Calu3 (cell line): Measurements from ENCODE around the gene ZNF543. TPM values are rescaled to one million over a fixed set of nuclear protein-coding genes. Genes with fewer than 3 reads are reported as not detected.

Experiments
- BruUV-seq: library from RNA; stranded (reverse); fragments of 400-500 nt; replicated peaks from 2 replicates; lab custom pipeline; 2021; lab: Mats Ljungman, UMichigan
- CTCF ChIA-PET: fragments of 300-600 bp; sonication (Branson Sonifier 250); formaldehyde crosslinking; loops from one replicate; lab custom pipeline; 2022; ENCODE audit warnings: antibody characterized with exemption; lab: Charles Lee
- DNase-seq: peaks from one replicate; pipeline ENCODE4 v3.0.0; 2022
- H3K27ac Mint-ChIP-seq: one replicate; pipeline ENCODE4 v1.8.0; 2022; ENCODE audit warnings: mixed read lengths; ENCODE audit not compliant: unreplicated experiment
- H3K27me3 Mint-ChIP-seq: one replicate; pipeline ENCODE4 v1.8.0; 2022; ENCODE audit warnings: mixed read lengths; ENCODE audit not compliant: unreplicated experiment
- H3K36me3 Mint-ChIP-seq: one replicate; pipeline ENCODE4 v1.8.0; 2022; ENCODE audit warnings: mild to moderate bottlenecking, moderate library complexity, mixed read lengths; ENCODE audit not compliant: insufficient read depth, unreplicated experiment
- H3K4me1 Mint-ChIP-seq: one replicate; pipeline ENCODE4 v1.8.0; 2022; ENCODE audit warnings: mild to moderate bottlenecking, low read depth, mixed read lengths; ENCODE audit not compliant: unreplicated experiment
- H3K4me3 Mint-ChIP-seq: one replicate; pipeline ENCODE4 v1.8.0; 2022; ENCODE audit warnings: mild to moderate bottlenecking, low read depth, moderate library complexity, mixed read lengths; ENCODE audit not compliant: unreplicated experiment
- H3K9me3 Mint-ChIP-seq: one replicate; pipeline ENCODE4 v1.8.0; 2022; ENCODE audit warnings: low read depth, mixed read lengths; ENCODE audit not compliant: unreplicated experiment
- CTCF ChIP-seq: fragments of 200-600 bp; IDR thresholded peaks from one replicate; pipeline ENCODE4 v1.8.0; 2022; ENCODE audit warnings: antibody characterized with exemption; ENCODE audit not compliant: unreplicated experiment
- intact Hi-C: fragments of 100-400 bp; cut with micrococcal nuclease; formaldehyde crosslinking; loops from one replicate; pipeline ENCODE4 v1.10.0; 2022; ENCODE audit not compliant: unreplicated experiment
- total RNA-seq: library from RNA; stranded (reverse); gene quantifications from 2 replicates; pipeline ENCODE4 v1.2.3, GENCODE V29; 2022

Gene ZNF543
- total RNA-seq, 1 experiment from 2014 or later, result 8.5 TPM

- peak within 1 kb of the TSS; percentile 88 for H3K4me3 Mint-ChIP-seq
- intact Hi-C loops, result no loop called here
- no peaks in the 10 kb centered on the region for H3K27me3 Mint-ChIP-seq
- H3K9me3 Mint-ChIP-seq, result peaks cover 20% of the 10 kb centered on the region
- H3K27ac Mint-ChIP-seq, result peak within 1 kb of the TSS; percentile 83
- CTCF ChIA-PET, result no interaction called here
- TF ChIP-seq CTCF, result no peak
- peak; percentile 84 for DNase-seq
- TSS peak; percentile 54 for BruUV-seq
- peaks cover 20% of the 10 kb centered on the region for H3K36me3 Mint-ChIP-seq
- peaks cover 13% of the 10 kb centered on the region for H3K4me1 Mint-ChIP-seq
These were observed 30.9 kb downstream of the ZNF543 start, which contains the start of gene ZNF304 for GRCh38 chr19:57350877-57351805. TSS of gene ZNF304 (plus strand) at chr19:57351271. CDS start at chr19:57351665, 394 bp downstream.

DNA sequence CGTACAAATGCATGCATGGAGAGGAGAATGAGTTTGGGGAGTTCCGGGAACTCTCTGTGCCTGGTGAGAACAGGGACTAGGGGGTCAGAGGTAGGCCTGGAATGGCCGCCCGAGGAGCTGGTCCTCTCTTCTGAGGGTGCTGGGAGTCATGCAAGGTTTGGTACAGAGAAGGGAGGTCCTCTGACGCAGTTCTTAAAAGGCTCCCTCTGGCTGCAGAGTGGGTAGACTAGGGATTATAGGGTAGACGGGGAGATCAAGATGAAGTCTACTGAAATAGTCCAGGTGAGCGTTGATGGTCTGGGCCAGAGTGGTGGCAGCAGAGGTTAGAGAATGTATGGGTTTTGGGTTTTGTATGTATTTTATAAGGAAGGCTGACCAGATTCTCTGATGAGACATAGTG, 31.6 kb downstream of the ZNF543 start:
- Mint-ChIP-seq H3K27me3 (no peaks in the 10 kb centered on the region), H3K4me3 (peak overlapping the region; percentile 88), H3K36me3 (peaks cover 21% of the 10 kb centered on the region), H3K9me3 (peaks cover 23% of the 10 kb centered on the region), H3K4me1 (peaks cover 13% of the 10 kb centered on the region), H3K27ac (peak overlapping the region; percentile 83)
- DNase-seq, result no peak
- no peak for TF ChIP-seq CTCF
- intact Hi-C loops, result no loop called here
- CTCF ChIA-PET, result interaction anchor here (0.6 kb wide), 1 partner anchor 32 kb away, joined by 3 read pairs; the partner anchor contains the start of gene ZNF543
- BruUV-seq, result no TSS peak

DNA sequence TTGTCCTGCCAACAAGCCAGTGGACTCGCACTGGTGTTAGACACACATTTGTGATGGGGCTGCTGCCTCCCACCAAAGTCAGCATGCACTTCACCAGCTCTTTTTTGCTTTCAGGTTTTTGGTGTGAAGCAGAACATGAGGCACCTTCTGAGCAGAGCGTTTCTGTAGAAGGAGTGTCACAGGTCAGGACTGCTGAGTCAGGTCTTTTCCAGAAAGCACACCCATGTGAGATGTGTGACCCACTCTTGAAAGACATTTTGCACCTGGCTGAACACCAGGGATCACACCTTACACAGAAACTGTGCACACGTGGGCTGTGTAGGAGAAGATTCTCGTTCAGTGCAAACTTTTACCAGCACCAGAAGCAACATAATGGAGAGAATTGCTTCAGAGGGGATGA, 35.6 kb downstream of the ZNF543 start:
- no peak for DNase-seq
- intact Hi-C loops, result no loop called here
- H3K36me3 Mint-ChIP-seq, result peaks cover 19% of the 10 kb centered on the region
- peaks cover 23% of the 10 kb centered on the region for H3K9me3 Mint-ChIP-seq
- H3K4me1 Mint-ChIP-seq, result peaks cover 13% of the 10 kb centered on the region
- no TSS peak for BruUV-seq
- CTCF ChIA-PET, result no interaction called here
- no peak overlapping the region for H3K4me3 Mint-ChIP-seq
- no peak overlapping the region for H3K27ac Mint-ChIP-seq
- TF ChIP-seq CTCF, result no peak
- H3K27me3 Mint-ChIP-seq, result no peaks in the 10 kb centered on the region

GRCh38 chr19:57357406-57357805, 37.1 kb downstream of the ZNF543 start:
- Mint-ChIP-seq H3K4me3 (no peak overlapping the region), H3K4me1 (peaks cover 3% of the 10 kb centered on the region), H3K27ac (no peak overlapping the region), H3K36me3 (peaks cover 15% of the 10 kb centered on the region), H3K9me3 (peaks cover 23% of the 10 kb centered on the region), H3K27me3 (no peaks in the 10 kb centered on the region)
- CTCF ChIA-PET, result no interaction called here
- intact Hi-C loops, result no loop called here
- no peak for DNase-seq
- TF ChIP-seq CTCF, result no peak
- no TSS peak for BruUV-seq
